ENCODE measurements around the gene WDR86. TPM values are rescaled to one million over a fixed set of nuclear protein-coding genes. Genes with fewer than 3 reads are reported as not detected.

The WDR86 gene
- total and polyA plus RNA-seq, 2 of the 8 experiments (the other 6 are each of a cell fraction or from before 2014, with no cell fraction given), result 12.7 to 15.8 TPM

DNA sequence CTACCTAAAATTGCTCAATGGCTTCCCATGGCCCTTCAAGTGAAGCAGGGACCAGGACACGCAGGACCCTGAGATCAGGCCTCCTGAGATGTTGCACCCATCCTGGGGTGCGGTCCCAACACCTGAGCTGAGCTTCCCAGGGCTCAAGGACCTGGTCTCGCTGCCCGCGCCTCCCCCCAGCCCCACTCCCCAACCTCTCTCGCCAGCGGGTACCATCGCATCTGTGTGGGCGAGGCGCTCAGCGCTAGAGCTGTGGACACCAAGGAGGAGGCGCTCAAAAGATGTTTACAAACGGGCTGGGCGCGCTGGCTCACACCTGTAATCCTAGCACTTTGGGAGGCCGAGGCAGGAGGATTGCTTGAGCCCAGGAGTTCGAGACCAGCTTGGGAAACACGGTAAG, 37.5 kb upstream of the WDR86 start (continued):
- no peak for TF ChIP-seq RXRA (IDR thresholded peaks at IDR 0.05; ENCODE audit: insufficient read depth, low read depth, low read length)
- no peak for TF ChIP-seq GTF2F1 (IDR thresholded peaks at IDR 0.05; ENCODE audit: borderline replicate concordance, low read depth, low read length)
